Esophagus (tissue), 2 donors: Measurements from ENCODE around the gene CASTOR1. TPM values are rescaled to one million over a fixed set of nuclear protein-coding genes. Genes with fewer than 3 reads are reported as not detected.
A peak's percentile ranks its signal among the peaks of the same experiment; 100 is the strongest.

Experiments
- H3K27ac ChIP-seq, 2 donors: one replicate each; pipeline ENCODE4 v1.5.1; 2013; ENCODE audit warnings: low read depth in 2 of 2, mild to moderate bottlenecking in 2 of 2, inconsistent platforms in 1 of 2, low read length in 1 of 2, moderate library complexity in 1 of 2
- H3K27me3 ChIP-seq, 2 donors: one replicate each; pipeline ENCODE4 v1.6.1; 2013; ENCODE audit warnings: low read length in 2 of 2, control low read depth in 1 of 2, mild to moderate bottlenecking in 1 of 2; ENCODE audit not compliant: insufficient read depth in 2 of 2, control insufficient read depth in 1 of 2
- H3K36me3 ChIP-seq, 2 donors: one replicate each; pipeline ENCODE4 v1.6.1; 2013; ENCODE audit warnings: low read length in 1 of 2; ENCODE audit not compliant: control insufficient read depth in 2 of 2, insufficient read depth in 2 of 2
- H3K4me1 ChIP-seq, 2 donors: one replicate each; pipeline ENCODE4 v1.6.1; 2013; ENCODE audit warnings: low read length in 1 of 2; ENCODE audit not compliant: control insufficient read depth in 2 of 2, insufficient read depth in 2 of 2
- H3K4me3 ChIP-seq, 2 donors: one replicate each; pipeline ENCODE4 v1.5.1; 2013; ENCODE audit warnings: low read length in 2 of 2, mild to moderate bottlenecking in 2 of 2, low read depth in 1 of 2, moderate library complexity in 1 of 2
- H3K9me3 ChIP-seq, 2 donors: one replicate each; pipeline ENCODE4 v1.6.1; 2013; ENCODE audit warnings: mild to moderate bottlenecking in 2 of 2, low read depth in 1 of 2, low read length in 1 of 2, moderate library complexity in 1 of 2; ENCODE audit not compliant: control insufficient read depth in 2 of 2, insufficient read depth in 1 of 2
- WGBS, 2 donors: extraction: QIAGEN DNeasy Blood & Tissue Kit; methylation state at CpG; one replicate each; pipeline ENCODE4 v1.1.7; 2013; 5-methylcytosine and 5-hydroxymethylcytosine counted together
- polyA plus RNA-seq, 2 donors: library from polyadenylated mRNA; stranded (reverse); fragments of 200-250 nt; gene quantifications; one replicate each; pipeline ENCODE4 v1.2.3, GENCODE V29; 2013
- donor health status: healthy with polysubstance abuse.
- donor health status: Bipolar disorder and iron deficiency.

Gene CASTOR1
- polyA plus RNA-seq, 2 donors: 29.7 to 39.3 TPM

DNA sequence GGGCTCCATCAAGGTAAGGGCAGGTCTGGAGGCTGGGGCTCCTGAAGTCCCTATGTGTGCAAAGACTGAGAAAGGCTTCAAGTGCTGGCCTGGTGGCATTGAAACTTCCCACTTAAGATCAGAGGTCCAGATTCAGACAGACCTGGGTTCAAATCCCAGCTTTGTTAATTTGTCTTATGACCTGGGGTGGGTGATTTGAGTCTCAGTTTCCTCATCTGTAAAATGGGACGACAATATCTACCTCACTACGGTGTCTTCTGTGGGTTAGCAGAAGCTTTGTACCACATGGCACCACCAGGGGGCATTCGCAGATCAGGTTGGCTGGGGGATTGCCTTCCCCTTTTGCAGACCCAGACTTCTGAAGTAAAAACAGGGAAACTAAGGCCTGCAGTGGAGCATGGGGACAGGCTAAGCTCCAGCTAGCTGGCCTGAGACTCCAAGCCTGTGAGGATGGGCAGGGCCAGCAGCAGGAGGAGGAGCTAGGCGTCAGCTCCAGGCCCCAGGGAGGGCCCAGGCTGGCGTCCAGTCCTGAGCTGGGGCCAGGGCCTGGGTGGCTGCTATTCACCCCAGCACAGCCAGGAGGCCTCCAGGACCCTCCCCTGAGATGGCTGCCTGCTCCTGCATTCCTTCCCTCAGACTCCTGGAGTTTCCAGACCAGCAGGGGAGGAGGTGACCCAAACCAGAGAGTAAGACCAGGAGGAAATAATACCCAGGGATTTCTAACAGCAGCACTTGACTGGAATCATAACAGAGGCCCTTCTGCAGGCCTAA, 1.5 kb downstream of the CASTOR1 start:
- Histone ChIP-seq H3K27me3 (no peaks in the 10 kb centered on the region), H3K36me3 (peaks cover 5 to 42% of the 10 kb centered on the region in 2 donors), H3K9me3 (no peaks in the 10 kb centered on the region), H3K4me1 (peaks cover 4 to 38% of the 10 kb centered on the region in 2 donors), H3K27ac (peak overlapping the region; percentile 86 to 98), H3K4me3 (peak overlapping the region; percentile 57 to 89)
- 12 to 14% methylated on average over 5 of the region's 5 CpGs for WGBS, 2 donors

DNA sequence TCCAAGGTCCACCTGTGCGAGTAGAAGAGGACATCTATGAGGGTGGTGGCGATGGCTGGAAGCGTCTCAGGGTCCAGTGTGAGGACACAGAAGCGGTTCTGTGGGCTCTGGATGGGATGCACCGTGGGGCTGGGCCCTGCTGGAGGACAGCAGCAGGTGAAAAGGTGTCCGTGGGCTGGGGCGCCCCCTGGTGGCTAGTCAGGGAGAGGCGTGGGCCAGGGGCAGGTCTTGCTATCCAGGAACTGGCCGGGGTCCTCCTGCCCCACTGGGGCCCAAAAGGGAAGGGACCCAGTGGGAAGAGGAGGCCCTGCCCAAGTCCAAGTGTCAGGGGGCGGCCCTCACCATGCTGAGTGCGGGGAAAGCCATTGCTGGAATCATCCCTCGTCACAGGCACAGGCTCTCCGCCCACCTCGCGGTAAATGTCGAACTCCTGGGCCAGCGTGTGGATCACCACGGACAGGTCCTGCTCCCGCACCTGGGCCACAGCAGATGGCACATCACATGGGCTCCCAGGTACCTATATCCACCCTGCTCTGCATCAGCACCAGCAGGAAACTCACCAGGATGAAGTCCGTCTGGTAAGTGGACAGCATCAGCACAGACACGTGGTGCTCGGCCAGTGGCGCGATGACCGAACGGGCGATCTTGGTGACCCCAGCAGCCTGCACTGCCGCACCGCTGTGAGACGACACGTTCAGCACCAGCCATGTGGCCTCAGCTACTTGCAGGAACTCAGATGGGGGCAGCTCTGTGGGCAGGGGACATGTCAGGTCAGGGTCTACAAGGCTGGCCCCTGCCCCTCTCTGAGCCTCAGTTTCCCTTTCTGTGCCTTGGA, 2.3 kb downstream of the CASTOR1 start:
- H3K9me3 ChIP-seq: no peaks in the 10 kb centered on the region
- peaks cover 0 to 30% of the 10 kb centered on the region in 2 donors for H3K4me1 ChIP-seq
- H3K27me3 ChIP-seq: no peaks in the 10 kb centered on the region
- H3K4me3 ChIP-seq: no peak overlapping the region
- H3K36me3 ChIP-seq: peaks cover 4 to 36% of the 10 kb centered on the region in 2 donors
- no peak overlapping the region for H3K27ac ChIP-seq
- WGBS, 2 donors: 54 to 57% methylated on average over 31 of the region's 31 CpGs

- WGBS, 2 donors: 80 to 85% methylated on average over 5 of the region's 5 CpGs
- Histone ChIP-seq H3K4me1 (peaks cover 0 to 24% of the 10 kb centered on the region in 2 donors), H3K36me3 (peaks cover 4 to 32% of the 10 kb centered on the region in 2 donors)
Measured at GRCh38 chr22:30286331-30286730, 3.0 kb downstream of the CASTOR1 start.

DNA sequence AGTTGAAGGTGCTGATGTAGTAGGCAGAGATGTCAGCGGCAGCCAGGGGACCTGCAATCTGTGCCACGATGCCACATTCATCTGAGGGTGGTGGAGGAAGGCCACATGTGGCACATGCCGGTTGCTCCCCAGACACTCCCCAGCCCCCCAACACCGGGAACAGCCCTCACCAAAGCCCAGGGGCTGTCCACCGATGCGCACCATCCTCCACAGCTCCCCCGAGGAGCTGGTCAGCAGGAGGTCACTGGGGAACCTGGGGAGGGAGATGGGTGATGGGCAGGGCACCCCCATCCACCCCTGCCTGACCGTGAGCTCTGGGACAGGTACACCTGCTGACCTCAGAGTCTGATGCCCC, 3.5 kb downstream of the CASTOR1 start:
- peaks cover 4 to 32% of the 10 kb centered on the region in 2 donors for H3K36me3 ChIP-seq
- peaks cover 0 to 20% of the 10 kb centered on the region in 2 donors for H3K4me1 ChIP-seq
- WGBS, 2 donors: 80 to 89% methylated on average over 5 to 8 of the region's 8 CpGs
- H3K27ac ChIP-seq: no peak overlapping the region
- no peak overlapping the region for H3K4me3 ChIP-seq
- H3K27me3 ChIP-seq: no peaks in the 10 kb centered on the region
- no peaks in the 10 kb centered on the region for H3K9me3 ChIP-seq

More at GRCh38 chr22:30286331-30286730, 3.0 kb downstream of the CASTOR1 start:
- Histone ChIP-seq H3K27ac (no peak overlapping the region), H3K27me3 (no peaks in the 10 kb centered on the region), H3K9me3 (no peaks in the 10 kb centered on the region), H3K4me3 (no peak overlapping the region)

DNA sequence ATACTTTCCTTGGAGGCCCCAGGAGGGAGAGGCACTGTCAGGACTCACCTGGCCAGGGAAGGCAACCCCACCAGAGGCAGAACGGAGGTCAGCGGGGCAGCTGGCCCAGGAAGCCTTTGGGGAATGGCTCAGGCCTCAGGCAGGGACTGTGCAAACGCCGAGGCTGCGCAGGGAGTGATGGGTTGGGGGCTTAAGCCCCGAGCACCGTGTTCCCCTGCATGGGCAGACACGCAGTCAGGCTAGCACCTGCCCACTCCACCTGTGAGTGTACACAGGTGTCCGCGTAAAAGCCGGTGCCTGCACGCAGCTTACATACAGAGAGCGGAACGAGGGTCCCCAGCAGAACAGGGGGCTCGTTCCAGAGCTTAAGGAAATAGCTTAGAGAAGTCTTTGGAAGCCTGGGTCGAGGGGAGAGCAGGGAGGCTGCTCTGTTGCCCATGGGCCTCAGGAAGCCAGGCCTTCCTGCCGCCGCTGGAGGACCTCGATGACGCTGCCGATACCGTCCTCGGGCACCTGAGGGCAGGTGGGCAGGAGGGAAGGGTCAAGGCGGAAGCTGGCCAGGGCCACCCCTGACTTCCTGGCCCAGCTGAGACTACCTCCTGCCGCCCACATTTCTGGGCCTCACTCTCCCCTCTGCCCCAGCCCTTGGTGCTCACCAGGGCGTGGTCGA, 4.0 kb downstream of the CASTOR1 start:
- Histone ChIP-seq H3K36me3 (peaks cover 4 to 32% of the 10 kb centered on the region in 2 donors), H3K9me3 (no peaks in the 10 kb centered on the region), H3K4me3 (no peak overlapping the region), H3K27ac (no peak overlapping the region), H3K4me1 (peaks cover 0 to 15% of the 10 kb centered on the region in 2 donors), H3K27me3 (no peaks in the 10 kb centered on the region)
- 87 to 90% methylated on average over 27 of the region's 27 CpGs for WGBS, 2 donors

DNA sequence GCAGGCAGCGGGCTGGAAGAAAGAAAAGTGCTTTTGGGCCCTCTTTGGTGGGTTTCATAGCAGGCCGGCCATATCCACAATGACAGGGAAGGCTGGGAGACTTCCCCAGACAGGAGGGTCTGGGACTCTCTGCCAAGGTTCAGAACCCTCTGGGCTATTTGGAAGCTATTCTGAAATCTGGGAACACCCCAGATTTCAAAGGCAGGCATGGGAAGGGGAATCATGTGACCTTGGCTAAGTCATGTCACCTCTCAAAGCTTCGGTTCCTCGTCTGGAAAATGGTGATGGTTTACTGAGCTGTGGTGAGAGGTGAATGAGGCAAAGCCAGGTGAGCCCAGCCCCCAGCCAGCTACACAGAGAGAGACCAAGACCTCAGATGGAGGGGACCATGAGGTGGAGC, 4.6 kb downstream of the CASTOR1 start:
- Histone ChIP-seq H3K27ac (no peak overlapping the region), H3K4me1 (peaks cover 0 to 11% of the 10 kb centered on the region in 2 donors), H3K36me3 (peaks cover 4 to 32% of the 10 kb centered on the region in 2 donors), H3K4me3 (no peak overlapping the region), H3K9me3 (no peaks in the 10 kb centered on the region), H3K27me3 (no peaks in the 10 kb centered on the region)
- 71 to 77% methylated on average over 4 of the region's 4 CpGs for WGBS, 2 donors

DNA sequence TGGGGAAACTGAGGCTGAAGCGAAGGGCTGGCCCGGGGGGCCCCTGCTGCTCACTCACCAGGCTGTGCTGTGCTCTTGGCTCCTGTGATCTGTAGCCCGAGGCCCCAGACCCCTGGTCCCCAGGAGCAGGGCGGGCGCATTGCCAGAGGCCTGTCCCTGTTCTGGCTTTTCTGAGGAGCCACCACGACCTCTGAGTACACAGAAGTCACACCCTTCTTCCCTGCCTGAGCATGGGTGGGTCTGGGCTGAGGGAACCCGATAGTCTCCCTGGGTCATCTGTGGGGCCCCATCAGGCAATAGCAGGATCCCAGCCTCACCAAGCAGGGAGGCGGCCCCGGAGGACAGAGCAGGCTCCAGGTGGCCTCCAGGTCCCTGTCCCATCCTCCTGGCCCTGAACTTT, 5.1 kb downstream of the CASTOR1 start:
- Histone ChIP-seq H3K4me3 (no peak overlapping the region), H3K9me3 (no peaks in the 10 kb centered on the region), H3K27ac (no peak overlapping the region), H3K36me3 (peaks cover 4 to 32% of the 10 kb centered on the region in 2 donors), H3K27me3 (no peaks in the 10 kb centered on the region), H3K4me1 (peaks cover 0 to 13% of the 10 kb centered on the region in 2 donors)
- WGBS, 2 donors: 77 to 84% methylated on average over 9 of the region's 9 CpGs

DNA sequence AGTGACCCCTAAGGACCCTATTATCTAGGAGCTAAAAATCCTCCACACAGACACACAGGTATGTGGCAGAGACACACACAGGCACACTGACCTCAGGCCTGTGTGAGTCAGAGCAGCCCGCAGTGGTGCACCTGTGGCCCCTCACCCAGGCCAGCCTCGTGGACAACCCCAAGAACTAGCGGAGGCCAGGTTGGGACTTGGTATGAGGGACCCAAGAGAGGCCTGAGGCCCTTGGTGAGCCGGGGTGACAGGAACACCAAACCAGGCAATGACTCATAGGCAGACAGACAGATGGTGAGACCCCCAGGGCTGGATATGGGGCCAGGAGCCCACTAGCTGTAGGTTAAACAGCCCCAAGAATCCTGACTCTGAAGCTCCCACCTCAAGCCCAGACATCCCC, 6.0 kb downstream of the CASTOR1 start:
- Histone ChIP-seq H3K4me3 (no peak overlapping the region), H3K27ac (no peak overlapping the region), H3K4me1 (peaks cover 0 to 18% of the 10 kb centered on the region in 2 donors), H3K27me3 (no peaks in the 10 kb centered on the region), H3K36me3 (peaks cover 4 to 32% of the 10 kb centered on the region in 2 donors), H3K9me3 (no peaks in the 10 kb centered on the region)
- WGBS, 2 donors: 78 to 94% methylated on average over 4 of the region's 4 CpGs

GRCh38 chr22:30282616-30283046, 6.7 kb downstream of the CASTOR1 start:
- peaks cover 3 to 24% of the 10 kb centered on the region in 2 donors for H3K4me1 ChIP-seq
- H3K36me3 ChIP-seq: peaks cover 4 to 32% of the 10 kb centered on the region in 2 donors
- no peak overlapping the region for H3K27ac ChIP-seq
- no peak overlapping the region for H3K4me3 ChIP-seq
- 70 to 71% methylated on average over 6 to 7 of the region's 7 CpGs for WGBS, 2 donors
- H3K27me3 ChIP-seq: no peaks in the 10 kb centered on the region
- H3K9me3 ChIP-seq: no peaks in the 10 kb centered on the region
